Mammary epithelial cell (primary cell): ENCODE results near the gene RILPL1.

ENCODE experiments used
- CTCF ChIP-seq, 2 donors: IDR thresholded peaks in 1 of 2; conservative IDR thresholded peaks in 1 of 2; 2 replicates each; pipeline ENCODE4 v1.5.1; 2011 to 2012; ENCODE audit warnings: inconsistent platforms in 2 of 2, low read length in 2 of 2, mild to moderate bottlenecking in 2 of 2, control low read depth in 1 of 2, low read depth in 1 of 2; ENCODE audit not compliant: insufficient read depth in 1 of 2; ENCODE audit errors: extremely low read depth in 1 of 2
- EZH2 ChIP-seq: IDR thresholded peaks from 2 replicates; pipeline ENCODE4 v1.6.1; 2012; ENCODE audit warnings: low read length, inconsistent platforms, borderline replicate concordance

GRCh38 chr12:123498126-123498825 lies 35.2 kb downstream of the RILPL1 start:
- TF ChIP-seq EZH2 (no peak), CTCF (conservative IDR thresholded peaks at IDR 0.05 in 1 of 2, IDR thresholded peaks at IDR 0.05 in 1 of 2; ENCODE audit: extremely low read depth in 1 of 2, insufficient read depth in 1 of 2, low read depth in 1 of 2, low read length in 2 of 2) (no peak)
